ENCODE measurements around the gene RETN.
A peak's percentile ranks its signal among the peaks of the same experiment; 100 is the strongest.

Gene RETN, protein sequence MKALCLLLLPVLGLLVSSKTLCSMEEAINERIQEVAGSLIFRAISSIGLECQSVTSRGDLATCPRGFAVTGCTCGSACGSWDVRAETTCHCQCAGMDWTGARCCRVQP

DNA sequence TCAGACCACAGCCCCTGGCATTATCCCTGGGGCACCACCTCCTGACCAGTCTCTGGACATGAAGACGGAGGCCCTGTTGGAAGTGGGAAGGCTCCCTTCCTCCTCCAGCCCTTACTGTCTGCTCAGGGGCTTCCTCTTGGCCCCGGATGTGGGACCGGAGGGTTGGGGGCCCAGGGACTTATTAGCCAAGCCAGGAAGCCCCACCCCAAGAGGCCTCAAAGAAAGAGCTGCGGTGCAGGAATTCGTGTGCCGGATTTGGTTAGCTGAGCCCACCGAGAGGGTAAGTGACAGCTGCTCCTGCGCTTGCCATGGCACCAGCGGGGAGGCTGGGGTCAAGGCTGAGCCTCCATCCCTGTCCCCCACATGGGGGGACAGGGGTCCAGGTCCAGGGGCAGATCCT is at the start of gene RETN:
Gene RETN, plus strand, starts transcription at position 208 of the 400 bp plus-strand sequence. CDS start 278 bp downstream, outside the sequence.
- no peak for DNase-seq

DNA sequence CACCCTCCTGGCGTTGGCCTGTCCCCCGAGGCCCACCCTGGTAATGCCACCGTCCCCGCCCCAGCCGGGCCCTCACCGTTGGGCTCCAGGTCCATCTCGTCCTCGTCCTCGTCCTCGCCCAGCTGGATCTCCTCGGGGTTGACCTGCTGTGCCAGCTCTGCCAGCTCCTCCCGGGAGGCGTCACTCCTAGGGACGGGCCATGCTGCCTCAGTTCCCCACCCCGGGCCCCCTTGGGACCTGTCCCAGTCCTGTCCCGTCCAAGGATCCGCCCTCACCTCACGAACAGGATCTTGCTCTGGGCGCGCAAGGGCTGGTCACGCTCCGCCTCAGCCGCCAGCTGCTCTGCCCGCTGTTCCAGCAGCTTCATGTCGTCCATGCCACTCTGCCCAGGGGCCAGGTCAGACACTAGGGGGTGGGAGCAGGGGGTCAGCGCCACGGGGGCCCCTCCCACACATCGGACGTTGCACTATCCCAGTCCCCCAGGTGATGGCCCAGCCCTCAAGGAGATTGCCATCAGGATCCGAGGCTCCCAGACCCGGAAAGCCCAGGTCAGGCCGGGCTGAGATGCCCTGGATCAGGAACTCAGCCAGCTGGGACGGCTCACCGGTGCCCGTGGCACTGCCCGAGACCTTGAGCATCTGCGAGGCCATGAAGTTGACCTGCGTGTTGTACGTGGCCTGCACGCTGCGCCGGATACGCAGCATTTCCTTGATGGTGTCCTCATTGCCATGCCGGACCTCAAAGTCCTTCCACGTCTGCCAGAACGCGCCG is 49.0 kb upstream of the RETN start:
- DNase-seq: no peak

DNA sequence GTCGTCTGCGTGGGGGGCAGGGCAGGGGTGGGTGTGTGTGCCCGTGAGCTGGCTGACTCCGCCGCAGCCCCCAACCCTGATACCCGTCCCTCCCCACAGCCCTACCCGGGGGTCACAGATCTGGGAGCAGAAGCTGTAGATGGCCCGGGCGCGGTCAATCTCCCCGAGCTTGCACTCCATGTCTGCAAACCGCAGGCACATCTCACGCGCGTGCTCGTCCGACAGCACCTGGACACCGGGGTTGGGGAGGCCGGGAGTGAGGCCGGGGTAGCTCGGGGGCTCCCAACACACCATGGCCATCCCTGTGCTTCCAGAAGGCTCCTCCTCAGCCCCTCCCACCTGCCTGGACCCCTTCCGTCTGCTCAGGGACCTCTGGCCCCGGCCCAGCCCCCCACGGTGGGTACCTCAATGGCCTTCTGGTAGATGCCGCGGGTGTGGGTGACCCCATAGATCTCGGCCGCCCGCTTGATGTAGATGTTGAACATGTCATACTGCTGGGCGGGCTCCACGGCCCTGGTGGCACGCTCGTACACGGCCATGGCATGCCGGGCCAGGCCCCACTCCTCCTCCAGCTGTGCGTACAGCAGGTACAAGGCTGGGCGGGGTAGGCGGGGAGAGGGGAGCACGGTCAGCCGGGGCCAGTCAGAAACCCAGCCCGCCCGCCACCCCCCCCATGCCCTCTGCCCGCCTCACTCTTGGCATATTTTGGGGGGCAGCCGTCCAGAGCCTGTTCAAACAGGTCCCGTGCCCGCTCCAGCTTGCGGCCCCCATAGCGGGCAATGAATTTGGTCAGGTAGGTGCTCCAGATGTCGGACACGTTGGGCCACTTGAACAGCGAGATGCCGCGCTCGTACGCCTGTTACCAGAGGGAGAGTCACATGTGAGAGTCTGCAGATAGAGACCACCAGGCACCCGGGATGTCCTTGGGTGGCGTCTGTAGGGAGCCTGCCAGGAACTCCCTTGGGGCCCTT is 48.1 kb upstream of the RETN start:
- no peak for DNase-seq

DNA sequence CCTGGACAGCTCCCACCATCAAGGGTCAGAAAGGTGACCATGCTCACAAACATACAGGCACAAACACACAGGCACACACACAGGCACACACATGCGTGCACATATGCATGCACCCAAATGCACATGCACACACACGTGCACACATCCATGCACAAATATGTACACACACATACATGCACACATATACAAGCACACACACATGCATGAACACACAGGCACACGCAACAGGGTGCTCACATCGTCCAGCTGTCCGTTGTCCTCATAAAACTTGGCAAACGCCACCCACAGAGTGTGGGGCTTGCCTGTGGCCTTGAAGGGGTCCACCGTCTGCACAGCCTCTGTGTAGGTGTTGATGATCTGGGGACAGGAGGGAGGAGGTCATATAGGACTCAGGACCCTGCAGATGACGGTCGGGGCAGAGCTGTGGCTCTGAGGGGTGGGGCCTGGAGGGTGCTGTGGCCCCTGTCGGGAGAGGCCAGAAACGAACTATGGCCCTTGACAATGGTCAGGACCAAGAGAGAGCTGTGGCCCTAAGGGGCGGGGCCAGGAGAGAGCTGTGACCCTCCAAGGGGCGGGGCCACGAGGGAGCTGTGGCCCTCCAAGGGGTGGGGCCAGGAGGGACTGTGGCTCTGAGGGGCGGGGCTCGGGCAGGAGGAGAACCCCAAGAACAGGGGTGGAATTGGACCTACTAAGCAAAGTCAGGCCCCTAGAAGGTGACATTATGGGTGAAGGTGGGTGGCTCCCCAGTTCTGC is 45.7 kb upstream of the RETN start:
- DNase-seq: no peak

DNA sequence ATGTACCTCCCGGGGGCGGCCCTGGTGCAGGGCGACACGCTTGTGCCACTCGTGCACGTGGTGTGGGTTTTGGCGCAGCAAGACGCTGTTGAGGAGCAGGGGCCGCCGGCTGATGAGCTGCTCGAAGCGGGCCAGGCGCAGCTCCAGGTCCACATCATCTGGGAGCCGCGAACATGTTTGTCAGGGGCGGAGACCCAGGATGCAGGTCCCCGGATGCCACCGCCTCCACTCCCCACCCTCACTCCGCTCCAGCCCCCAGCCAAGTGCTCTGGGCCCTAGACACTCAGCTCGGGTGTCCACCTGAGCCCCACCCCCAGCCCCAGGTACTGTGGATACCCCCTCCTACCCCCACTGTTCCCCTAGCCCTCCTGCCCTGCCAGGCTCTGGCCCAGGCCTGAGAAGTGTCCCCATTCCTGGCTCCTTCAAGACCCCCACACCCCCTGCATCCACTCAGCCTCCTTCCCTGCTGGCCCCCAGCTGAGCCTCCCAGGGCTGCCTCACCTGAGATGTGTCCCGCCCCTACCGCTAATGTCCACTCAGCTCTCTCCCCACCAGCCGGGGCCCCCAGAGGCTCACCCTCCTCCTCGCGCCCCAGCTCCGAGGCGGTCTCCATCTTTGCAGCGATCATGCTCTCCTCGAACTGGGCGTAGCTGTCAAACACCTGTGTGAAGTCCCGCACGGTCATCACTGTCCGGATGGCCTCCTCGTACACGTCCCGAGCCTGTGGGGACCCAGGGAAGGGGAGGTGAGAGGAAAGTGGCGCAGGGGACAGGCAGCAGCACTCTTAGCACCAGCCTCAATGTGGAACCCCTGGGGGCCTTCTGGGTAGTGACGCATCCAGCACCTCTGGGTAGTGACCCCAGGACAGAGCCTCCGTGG is 44.9 kb upstream of the RETN start:
- DNase-seq: no peak

DNA sequence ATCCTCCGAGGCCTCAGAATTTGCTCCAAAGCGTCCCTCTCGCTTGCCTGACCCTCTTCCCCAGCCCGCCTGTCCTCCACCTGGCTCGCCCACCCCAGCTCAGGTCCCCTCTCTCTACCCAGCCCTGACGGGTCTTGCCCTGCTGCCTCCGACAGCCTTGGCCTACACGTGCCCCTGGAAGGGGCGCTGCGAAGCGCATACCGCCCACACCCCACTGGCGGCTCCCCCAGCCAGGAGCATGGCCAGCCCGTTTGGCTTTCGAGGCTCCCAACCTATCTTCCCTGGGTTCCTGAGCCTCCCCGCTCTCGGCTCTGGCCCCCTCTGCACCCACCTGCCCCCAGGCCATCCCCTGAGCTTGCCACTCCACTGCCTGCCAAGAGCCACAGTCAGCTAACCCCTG is 44.0 kb upstream of the RETN start:
- DNase-seq: no peak

DNA sequence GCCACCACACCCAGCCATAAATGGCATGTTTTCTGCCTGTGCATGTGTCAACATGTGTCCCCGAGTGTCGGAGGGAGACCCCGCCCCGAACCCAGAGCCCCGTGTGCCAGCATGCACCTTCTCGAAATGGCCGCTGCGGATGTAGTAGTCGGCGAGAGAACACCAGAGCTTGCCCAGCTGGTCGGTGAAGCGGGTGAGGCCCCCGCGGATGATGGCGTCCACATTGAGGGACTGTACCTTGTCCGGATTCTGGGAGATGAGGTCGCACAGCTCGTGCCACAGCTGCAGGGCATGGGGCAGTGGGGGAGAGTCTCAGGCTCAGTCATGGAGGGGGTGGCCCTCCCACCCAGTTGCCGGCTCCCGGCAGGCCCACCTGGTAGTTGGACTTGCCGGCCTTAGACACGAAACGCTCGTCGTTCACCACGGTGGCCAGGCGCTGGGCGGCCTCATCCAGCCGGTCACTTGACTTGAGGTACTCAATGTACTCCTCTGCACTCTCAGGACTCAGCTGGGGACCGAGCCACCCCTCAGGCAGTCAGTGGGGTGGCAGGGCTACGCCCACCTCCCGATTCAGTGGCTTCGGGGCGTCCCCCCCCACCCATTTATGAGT is 43.0 kb upstream of the RETN start:
- DNase-seq: no peak

DNA sequence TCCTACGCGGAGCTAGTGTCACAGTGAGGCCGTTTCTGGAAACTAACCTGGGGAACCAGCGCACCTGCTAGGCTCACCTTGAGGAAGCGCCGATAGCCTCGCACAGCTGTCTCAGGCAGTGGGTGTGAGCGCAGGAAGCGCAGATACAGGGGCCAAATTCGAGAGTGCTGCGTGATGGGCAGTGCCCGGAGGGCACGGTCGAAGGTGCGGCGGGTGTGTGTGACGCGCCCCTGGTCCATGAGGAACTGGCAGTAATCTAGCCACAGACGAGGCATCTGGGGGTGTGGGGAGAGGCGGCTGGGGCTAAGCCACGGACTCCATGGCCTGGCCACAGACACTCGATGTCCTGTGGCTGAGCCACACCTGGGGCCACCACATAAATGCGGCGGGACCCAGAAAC is 41.7 kb upstream of the RETN start:
- DNase-seq: no peak

DNA sequence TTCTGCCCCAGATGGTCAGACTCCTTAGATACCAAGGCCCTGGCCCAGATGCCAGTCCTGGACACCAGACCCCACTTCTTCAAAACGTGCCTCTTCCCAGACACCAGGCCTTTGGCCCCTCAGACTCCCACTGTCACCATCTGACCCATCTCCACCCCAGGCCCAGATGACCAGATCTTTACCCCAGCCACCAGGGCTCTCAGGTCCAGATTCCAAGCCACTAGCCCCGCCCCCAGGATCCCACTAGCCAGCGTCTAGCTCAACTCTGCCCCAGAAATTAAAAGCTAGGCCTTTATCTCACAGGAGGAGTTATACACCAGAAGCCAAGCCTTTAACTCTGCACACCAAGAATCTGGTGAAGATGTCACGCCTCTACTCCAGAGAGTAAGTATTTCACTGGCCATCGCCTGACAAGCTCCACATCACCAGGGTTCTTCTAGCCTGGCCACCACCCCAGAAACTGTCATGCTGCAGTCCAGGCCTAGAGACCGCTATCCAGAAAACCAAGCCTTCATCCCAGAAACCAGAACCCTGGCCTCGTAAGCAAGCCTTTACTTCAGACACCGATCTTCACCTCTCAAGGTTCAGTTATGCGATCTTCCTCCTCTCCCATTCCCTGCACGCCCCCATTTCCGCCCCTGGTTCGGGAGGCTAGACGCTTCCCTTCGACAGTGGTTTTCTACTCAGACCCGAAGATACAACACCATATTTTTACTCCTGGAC is 40.1 kb upstream of the RETN start:
- no peak for DNase-seq

DNA sequence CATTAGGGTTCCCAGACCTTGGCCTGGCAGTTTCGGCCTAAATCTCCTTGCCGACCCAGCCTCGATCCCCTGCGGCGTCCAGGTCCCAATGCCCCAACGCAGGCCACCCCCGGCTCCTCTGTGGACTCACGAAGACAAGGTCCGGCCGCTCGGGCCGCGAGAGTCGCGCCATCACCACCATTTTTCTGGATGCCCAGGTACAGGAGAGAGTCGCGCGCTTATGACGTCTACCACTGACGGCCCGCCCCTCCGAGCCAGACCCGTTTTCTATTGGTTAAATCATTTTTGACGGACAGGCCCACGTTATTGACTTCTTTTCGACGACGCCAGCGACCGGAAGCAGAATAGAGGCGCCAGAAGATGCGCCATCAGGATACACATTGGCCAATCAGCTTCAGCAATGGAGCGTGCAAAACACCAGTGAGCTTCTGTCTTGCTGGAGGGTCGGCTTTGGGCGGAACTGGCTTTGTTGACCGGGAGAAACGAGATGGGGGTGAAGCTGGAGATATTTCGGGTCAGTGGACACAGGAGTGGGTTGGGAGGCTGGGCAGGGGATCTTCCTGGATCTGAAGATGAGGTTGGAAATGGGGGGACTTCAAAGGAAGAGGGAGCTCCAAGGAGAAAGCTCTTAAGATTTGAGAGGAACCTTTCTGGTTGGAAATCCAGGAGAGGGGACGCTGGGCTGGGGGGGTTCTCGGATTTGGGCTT is 39.3 kb upstream of the RETN start, which contains the start of the genes PET100 and XAB2:
Gene PET100, plus strand, starts transcription at position 447 of the 708 bp plus-strand sequence. Its CDS starts 41 bp downstream, at position 488.
Gene XAB2, minus strand, starts transcription at position 199 of the 708 bp plus-strand sequence. Its CDS starts 18 bp downstream, at position 181.
- DNase-seq: peak; percentile 98

DNA sequence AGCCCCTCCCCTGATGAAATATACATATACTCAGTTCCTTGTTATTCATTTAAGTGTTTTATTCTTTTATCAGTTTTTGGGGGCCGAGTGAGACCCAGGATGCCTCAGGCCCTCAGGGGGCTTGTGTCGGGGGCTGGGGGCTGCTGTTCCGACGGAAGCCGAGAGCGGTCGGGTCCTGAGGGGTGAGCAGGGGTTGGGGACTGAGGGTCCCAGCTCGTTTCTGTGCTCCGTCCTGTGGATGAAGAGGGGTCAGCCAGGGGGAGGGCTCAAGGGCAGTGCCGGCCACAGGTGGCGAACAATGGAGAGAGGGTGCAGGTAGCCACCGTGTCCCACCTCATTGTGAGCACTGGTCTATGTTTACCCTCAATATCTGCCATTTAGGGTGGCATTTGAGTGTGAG is 37.3 kb upstream of the RETN start:
- DNase-seq: no peak

DNA sequence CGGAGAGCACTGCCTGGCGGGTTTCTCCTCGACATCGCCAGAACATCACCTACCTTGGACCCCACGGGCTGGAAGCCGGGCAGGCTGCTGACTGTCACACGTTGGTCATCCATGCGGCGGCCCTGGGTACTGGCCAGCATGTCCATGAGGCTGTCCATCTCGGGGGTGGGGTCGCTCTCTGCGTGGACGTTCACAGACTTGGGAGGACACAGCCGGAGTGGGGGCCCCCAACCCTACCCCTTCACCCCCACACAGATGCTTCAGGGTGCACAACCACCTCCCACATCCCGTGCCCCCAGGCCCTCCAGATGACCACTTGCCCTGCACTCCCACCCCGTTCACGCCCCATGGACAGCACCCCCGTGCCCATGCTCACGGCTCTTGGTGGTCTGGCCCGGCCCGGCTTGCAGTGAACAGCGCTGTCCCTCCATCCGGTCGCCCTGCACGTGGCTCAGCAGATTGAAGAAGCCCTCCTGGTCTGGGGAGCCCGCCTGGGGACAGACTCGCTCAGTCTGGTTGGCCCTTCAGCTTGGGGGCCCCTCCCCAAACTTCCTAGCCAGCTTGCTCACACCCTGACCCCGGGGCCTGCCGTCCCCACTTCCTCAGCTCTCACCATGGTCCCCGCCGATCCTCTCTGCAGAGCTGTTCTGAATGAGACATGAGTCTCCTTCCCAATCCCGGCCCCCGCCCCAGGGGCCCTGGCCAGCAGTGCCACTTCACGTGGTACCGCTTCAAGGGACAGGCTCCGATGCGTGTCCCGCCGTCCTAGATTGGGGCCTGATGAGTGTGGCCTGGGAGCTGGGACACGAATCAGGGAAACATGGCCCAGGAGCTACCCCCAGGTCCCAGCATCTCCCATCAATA is 36.3 kb upstream of the RETN start:
- no peak for DNase-seq

DNA sequence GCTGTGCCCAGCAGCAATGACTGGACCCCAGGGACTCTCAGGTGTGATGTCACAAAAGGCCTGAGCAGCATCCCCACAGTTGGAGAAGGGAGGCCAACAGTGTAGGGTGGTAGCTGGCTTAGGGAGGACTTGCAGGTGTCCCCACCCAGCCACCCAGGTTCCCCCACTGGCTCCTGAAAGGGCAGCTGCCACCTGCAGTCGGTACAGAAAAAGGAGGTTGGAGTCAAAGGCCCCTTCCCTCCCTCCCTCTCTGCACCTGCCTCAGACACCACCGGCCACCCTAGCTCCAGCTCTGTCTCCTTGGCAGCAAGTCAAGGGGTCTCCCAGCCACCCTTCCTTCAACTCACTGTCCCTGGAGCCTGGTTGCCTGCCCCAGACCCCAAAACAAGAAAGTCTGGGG is 35.2 kb upstream of the RETN start, which contains the start of gene PCP2:
Gene PCP2, minus strand, starts transcription at position 22 of the 400 bp plus-strand sequence. CDS start 262 bp downstream, outside the sequence.
- DNase-seq: no peak

DNA sequence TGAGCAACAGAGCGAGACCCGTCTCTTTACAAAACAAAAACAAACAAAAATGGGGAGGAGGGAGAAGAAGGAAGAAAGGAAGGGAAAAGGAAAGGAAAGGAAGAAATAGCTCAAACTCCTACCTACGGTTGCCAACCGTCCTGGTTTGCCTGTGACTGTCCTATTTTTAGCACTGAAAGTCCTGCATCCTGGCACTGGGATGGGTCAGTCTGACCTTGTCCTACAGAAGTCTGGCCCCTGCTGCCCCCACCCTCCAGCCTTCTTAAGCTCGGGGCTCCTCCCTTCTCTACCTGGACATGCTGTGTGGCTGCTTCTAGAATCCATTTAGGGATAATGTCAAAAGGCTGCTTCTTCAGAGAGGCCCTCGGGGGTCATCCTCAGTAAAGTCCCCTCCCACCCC is 33.2 kb upstream of the RETN start:
- DNase-seq: no peak

DNA sequence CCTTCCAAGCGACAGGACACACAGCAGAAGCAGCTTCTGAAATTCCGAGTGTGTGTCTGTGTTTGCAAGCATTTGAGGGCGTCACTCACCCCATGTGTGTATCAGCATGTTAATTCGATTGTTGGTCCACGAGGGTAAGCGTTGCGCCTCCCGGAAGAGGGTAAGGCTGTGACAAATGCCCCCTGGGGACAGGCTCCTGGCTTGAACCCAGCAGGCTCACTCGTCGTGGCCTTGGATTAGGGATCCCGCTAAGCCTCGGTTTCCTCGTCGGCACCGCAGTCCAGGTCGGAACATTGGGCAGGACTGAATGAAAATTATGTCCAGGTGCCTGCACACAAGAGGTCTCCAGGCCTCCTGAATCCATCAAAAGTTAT is 32.5 kb upstream of the RETN start:
- no peak for DNase-seq

DNA sequence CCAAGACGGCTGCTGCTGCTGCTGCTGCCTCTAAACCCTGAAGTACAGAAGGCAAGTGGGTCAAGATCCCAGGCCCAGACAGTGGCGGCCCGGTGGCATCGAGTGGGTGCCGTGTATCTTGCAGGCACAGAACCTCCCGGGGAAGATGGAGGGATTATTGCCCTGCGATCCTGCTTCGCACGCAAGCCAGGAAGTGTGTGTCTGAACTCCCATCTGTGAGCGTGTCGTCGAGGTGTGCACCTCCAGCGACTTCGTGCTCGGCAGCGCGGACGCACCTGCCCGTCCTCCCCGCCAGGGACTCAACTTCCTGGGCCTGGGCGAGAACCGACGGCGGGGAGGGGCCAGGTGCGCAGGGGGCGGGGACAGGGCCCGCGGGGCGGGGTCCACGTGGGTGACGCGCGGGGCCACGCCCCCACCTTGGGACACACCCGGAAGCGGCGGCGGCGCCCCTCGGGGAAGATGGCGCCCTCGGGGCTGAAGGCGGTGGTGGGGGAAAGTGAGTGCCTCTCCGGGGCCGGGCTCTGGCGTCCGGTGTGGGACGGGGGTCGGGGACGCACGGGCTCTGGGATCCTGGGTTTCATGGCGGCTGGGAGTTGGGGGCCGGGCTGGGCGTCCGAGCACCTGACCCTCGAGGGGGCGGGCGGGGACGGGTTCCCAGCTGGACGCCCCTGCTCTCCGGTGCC is 32.0 kb upstream of the RETN start, which contains the start of gene STXBP2:
Gene STXBP2, plus strand, starts transcription at position 420 of the 683 bp plus-strand sequence. Its CDS starts 40 bp downstream, at position 460.
- peak; percentile 95 for DNase-seq

DNA sequence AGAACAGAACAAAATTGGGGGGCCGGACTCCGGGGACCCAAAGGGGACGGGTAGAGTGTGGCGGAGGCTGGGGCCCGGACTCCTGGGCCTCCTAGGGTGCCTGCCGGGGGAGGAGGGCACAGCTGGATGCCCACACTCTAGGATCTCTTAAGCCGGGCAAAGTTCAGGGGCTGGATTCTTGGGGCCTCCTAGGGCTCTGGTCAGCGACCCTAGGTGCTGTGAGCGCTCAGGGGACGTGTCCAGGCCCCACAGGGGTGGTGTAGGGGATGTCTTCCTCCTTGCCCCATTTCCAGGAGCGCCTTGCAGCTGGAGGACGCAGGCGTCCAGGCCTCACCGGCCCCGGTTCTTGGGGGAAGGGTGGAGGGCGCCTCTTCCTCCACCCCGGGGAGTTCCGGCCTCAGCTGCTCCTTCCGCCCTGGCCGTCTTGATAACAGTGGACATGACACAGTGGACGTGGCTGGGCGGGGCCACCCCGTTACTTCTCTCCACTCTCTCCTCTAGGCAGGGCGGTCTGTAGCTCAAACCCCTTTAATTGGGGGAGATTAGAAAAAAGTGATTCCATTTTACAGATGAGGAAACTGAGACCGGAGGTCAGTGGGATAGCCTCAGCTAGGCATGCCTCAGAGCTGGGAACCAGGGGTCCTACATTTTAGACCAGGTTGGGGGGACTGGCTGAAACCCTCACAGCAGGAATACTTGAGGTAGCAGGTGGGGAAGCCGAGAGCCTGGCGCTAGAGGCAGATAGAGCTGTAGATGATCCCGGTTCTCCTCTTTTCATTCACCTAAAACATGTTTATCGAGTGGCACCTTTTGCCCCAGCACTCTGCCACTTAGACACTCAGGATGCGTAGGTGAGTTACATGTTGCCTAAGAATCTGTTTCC is 31.2 kb upstream of the RETN start:
- DNase-seq: peak; percentile 35
